IMR-90 (cell line): ENCODE results near the gene ARHGEF33. TPM values are rescaled to one million over a fixed set of nuclear protein-coding genes. Genes with fewer than 3 reads are reported as not detected.

ENCODE experiments used
- ATAC-seq: fragments of 200-7000 bp; cut with Tn5 transposase; 2 replicates; pipeline ENCODE4 v1.9.1; 2020; ENCODE audit warnings: low read depth, mild to moderate bottlenecking, moderate library complexity
- BruUV-seq: library from RNA; stranded (reverse); fragments of 400-500 nt; replicated peaks from 2 replicates; lab custom pipeline; 2021; lab: Mats Ljungman, UMichigan
- CTCF ChIA-PET: fragments of 300-600 bp; formaldehyde crosslinking; extraction: SDS; loops from one replicate; lab custom pipeline; 2021; ENCODE audit warnings: antibody characterized with exemption; lab: Yijun Ruan, JAX
- POLR2A ChIA-PET: fragments of 300-600 bp; sonication (Branson Sonifier 250); formaldehyde crosslinking; loops from one replicate; lab custom pipeline; 2022; ENCODE audit warnings: antibody characterized with exemption; ENCODE audit not compliant: unreplicated experiment; lab: Charles Lee
- DNase-seq: peaks from one replicate; pipeline ENCODE4 v3.0.0; 2013
- H2AFZ ChIP-seq: replicated peaks from 2 replicates; pipeline ENCODE3; 2013; ENCODE audit warnings: low read length, mild to moderate bottlenecking; ENCODE audit not compliant: poor library complexity
- H2AK5ac ChIP-seq: 2 replicates; pipeline ENCODE4 v1.6.1; 2013; ENCODE audit warnings: low read depth, low read length, inconsistent platforms
- H2AK9ac ChIP-seq: replicated peaks from 2 replicates; pipeline ENCODE3; 2013; ENCODE audit warnings: mild to moderate bottlenecking, low read depth, low read length, moderate library complexity; ENCODE audit not compliant: poor library complexity
- H2BK120ac ChIP-seq: 2 replicates; pipeline ENCODE4 v1.6.1; 2013; ENCODE audit warnings: low read depth, low read length, inconsistent platforms
- H2BK15ac ChIP-seq: 3 replicates; pipeline ENCODE4 v1.6.1; 2013; ENCODE audit warnings: low read depth, low read length, inconsistent platforms
- H2BK20ac ChIP-seq: 2 replicates; pipeline ENCODE4 v1.6.1; 2013; ENCODE audit warnings: low read depth, mild to moderate bottlenecking, inconsistent platforms, low read length, moderate library complexity
- H2BK5ac ChIP-seq: 2 replicates; pipeline ENCODE4 v1.6.1; 2013; ENCODE audit warnings: mild to moderate bottlenecking, low read depth, low read length, inconsistent platforms; ENCODE audit not compliant: poor library complexity, severe bottlenecking
- H3K14ac ChIP-seq: replicated peaks from 2 replicates; pipeline ENCODE4 v1.6.1; 2013; ENCODE audit warnings: low read depth, low read length, inconsistent platforms
- H3K18ac ChIP-seq: 2 replicates; pipeline ENCODE4 v1.6.1; 2013; ENCODE audit warnings: low read depth, low read length, control low read depth
- H3K23ac ChIP-seq: 2 replicates; pipeline ENCODE4 v1.6.1; 2013; ENCODE audit warnings: low read depth, low read length, inconsistent platforms
- H3K27ac ChIP-seq: 2 replicates; pipeline ENCODE4 v1.5.1; 2013; ENCODE audit warnings: mild to moderate bottlenecking, control low read depth, low read length; ENCODE audit not compliant: insufficient read depth
- H3K27me3 ChIP-seq: 2 replicates; pipeline ENCODE4 v1.6.1; 2013; ENCODE audit warnings: low read length; ENCODE audit not compliant: control insufficient read depth, insufficient read depth
- H3K36me3 ChIP-seq: 2 replicates; pipeline ENCODE4 v1.6.1; 2013; ENCODE audit warnings: low read length, mixed read lengths; ENCODE audit not compliant: control insufficient read depth, insufficient read depth
- H3K4ac ChIP-seq: 2 replicates; pipeline ENCODE4 v1.6.1; 2013; ENCODE audit warnings: low read depth, low read length, inconsistent platforms
- H3K4me1 ChIP-seq: 2 replicates; pipeline ENCODE4 v1.6.1; 2013; ENCODE audit warnings: low read length, mixed read lengths; ENCODE audit not compliant: control insufficient read depth, insufficient read depth
- H3K4me2 ChIP-seq: 2 replicates; pipeline ENCODE4 v1.6.1; 2013; ENCODE audit warnings: low read depth, mild to moderate bottlenecking, control low read depth, low read length, moderate library complexity
- H3K4me3 ChIP-seq: 2 replicates; pipeline ENCODE4 v1.5.1; 2013; ENCODE audit warnings: low read depth, mild to moderate bottlenecking, control low read depth, low read length, moderate library complexity; ENCODE audit not compliant: insufficient read depth
- H3K56ac ChIP-seq: 2 replicates; pipeline ENCODE4 v1.6.1; 2013; ENCODE audit warnings: low read length, inconsistent platforms; ENCODE audit not compliant: insufficient read depth; ENCODE audit errors: extremely low read depth
- H3K79me1 ChIP-seq, 2 experiments: 2 replicates each; pipeline ENCODE4 v1.6.1; 2013; ENCODE audit warnings: low read length in 2 of 2, inconsistent platforms in 1 of 2, low read depth in 1 of 2
- H3K9ac ChIP-seq: 2 replicates; pipeline ENCODE4 v1.6.1; 2013; ENCODE audit warnings: low read depth, low read length, control low read depth
- H3K9me1 ChIP-seq: 2 replicates; pipeline ENCODE4 v1.6.1; 2013; ENCODE audit warnings: low read length, inconsistent platforms; ENCODE audit not compliant: insufficient read depth
- H3K9me3 ChIP-seq: 2 replicates; pipeline ENCODE4 v1.6.1; 2013; ENCODE audit warnings: low read length; ENCODE audit not compliant: control insufficient read depth, insufficient read depth
- H4K20me1 ChIP-seq: 2 replicates; pipeline ENCODE4 v1.6.1; 2013; ENCODE audit warnings: low read length, inconsistent platforms; ENCODE audit not compliant: insufficient read depth
- H4K5ac ChIP-seq: 2 replicates; pipeline ENCODE4 v1.6.1; 2013; ENCODE audit warnings: mild to moderate bottlenecking, low read depth, low read length, control low read depth
- H4K8ac ChIP-seq, 2 experiments: 2 replicates each; pipeline ENCODE4 v1.6.1; 2013; ENCODE audit warnings: low read depth in 2 of 2, low read length in 2 of 2, control low read depth in 1 of 2, inconsistent platforms in 1 of 2
- H4K91ac ChIP-seq: 2 replicates; pipeline ENCODE4 v1.6.1; 2013; ENCODE audit warnings: low read depth, low read length, inconsistent platforms; ENCODE audit not compliant: insufficient read depth
- BHLHE40 ChIP-seq: fragments of 150-350 bp; IDR thresholded peaks from 2 replicates; pipeline ENCODE4 v1.6.1; 2016; ENCODE audit warnings: mild to moderate bottlenecking, low read depth, low read length
- CHD1 ChIP-seq: IDR thresholded peaks from 2 replicates; pipeline ENCODE4 v1.6.1; 2012; ENCODE audit warnings: low read depth, low read length, improper control_type of control experiment
- FOS ChIP-seq: fragments of 150-350 bp; IDR thresholded peaks from 2 replicates; pipeline ENCODE4 v1.6.1; 2016; ENCODE audit warnings: low read depth, low read length
- MAFK ChIP-seq: IDR thresholded peaks from 2 replicates; pipeline ENCODE4 v1.6.1; 2012; ENCODE audit warnings: low read depth, low read length, improper control_type of control experiment
- MAZ ChIP-seq: IDR thresholded peaks from 2 replicates; pipeline ENCODE4 v1.6.1; 2012; ENCODE audit warnings: low read depth, mild to moderate bottlenecking, low read length, improper control_type of control experiment, moderate library complexity, borderline replicate concordance
- MXI1 ChIP-seq: IDR thresholded peaks from 2 replicates; pipeline ENCODE4 v1.6.1; 2012; ENCODE audit warnings: low read depth, mild to moderate bottlenecking, low read length, moderate library complexity, borderline replicate concordance
- POLR2A ChIP-seq: IDR thresholded peaks from 2 replicates; pipeline ENCODE4 v1.6.1; 2012; ENCODE audit warnings: mild to moderate bottlenecking, low read depth, low read length
- RAD21 ChIP-seq: IDR thresholded peaks from 2 replicates; pipeline ENCODE4 v1.6.1; 2012; ENCODE audit warnings: low read length, improper control_type of control experiment
- RCOR1 ChIP-seq: IDR thresholded peaks from 2 replicates; pipeline ENCODE4 v1.6.1; 2012; ENCODE audit warnings: mild to moderate bottlenecking, low read length, improper control_type of control experiment; ENCODE audit not compliant: insufficient replicate concordance
- SMC3 ChIP-seq: fragments of 150-350 bp; IDR thresholded peaks from 2 replicates; pipeline ENCODE4 v1.6.1; 2016; ENCODE audit warnings: low read depth, mild to moderate bottlenecking, antibody characterized with exemption, low read length, moderate library complexity
- WGBS, 2 experiments: methylation state at CpG; one replicate each; pipeline versions ENCODE4 v1.1.5 to v1.1.7; 2013; ENCODE audit warnings: missing lambda C conversion rate in 2 of 2; ENCODE audit not compliant: insufficient read length in 1 of 2; ENCODE audit errors: extremely low coverage in 2 of 2; 5-methylcytosine and 5-hydroxymethylcytosine counted together
- dilution Hi-C: fragments of 300-500 bp; cut with HindIII; formaldehyde crosslinking; loops from one replicate; pipeline ENCODE4 v1.14.3; 2018; ENCODE audit warnings: low sequenced_read_pairs; ENCODE audit not compliant: unreplicated experiment
- in situ Hi-C: fragments of 300-500 bp; cut with MboI; formaldehyde crosslinking; loops from 3 replicates; pipeline ENCODE4 v1.14.3; 2019; ENCODE audit warnings: low sequenced_read_pairs, inconsistent platforms, mixed read lengths
- intact Hi-C: fragments of 100-400 bp; cut with micrococcal nuclease; formaldehyde crosslinking; loops from 2 replicates; pipeline ENCODE4 v1.10.0; 2022
- polyA plus RNA-seq, 3 experiments: library from polyadenylated mRNA; depleted of rRNA; stranded (reverse); fragments of >200 nt; gene quantifications; 2 replicates each; pipeline ENCODE4 v1.2.3, GENCODE V29; 2012; ENCODE audit warnings: low replicate concordance in 1 of 3
- total RNA-seq: library from RNA; depleted of rRNA; stranded (reverse); fragments of >200 nt; gene quantifications from 2 replicates; pipeline ENCODE4 v1.2.3, GENCODE V29; 2012
- TF ChIP-seq, protein P1 (sequence below): conservative IDR thresholded peaks from 2 replicates; pipeline ENCODE4 v1.5.1; 2012; ENCODE audit warnings: mild to moderate bottlenecking, low read depth, low read length, improper control_type of control experiment
- TF ChIP-seq, protein P2 (sequence below): fragments of 150-350 bp; IDR thresholded peaks from 2 replicates; pipeline ENCODE4 v1.6.1; 2016; ENCODE audit warnings: low read depth, mild to moderate bottlenecking, low read length, moderate library complexity, borderline replicate concordance
- TF ChIP-seq, protein P3 (sequence below): fragments of 150-350 bp; IDR thresholded peaks from 2 replicates; pipeline ENCODE4 v1.6.1; 2017; ENCODE audit warnings: mild to moderate bottlenecking, antibody characterized with exemption, low read length, low read depth

ARHGEF33 gene
- total and polyA plus RNA-seq, 2 of the 4 experiments (the other 2 are of a cell fraction): 0.18 to 0.21 TPM

DNA sequence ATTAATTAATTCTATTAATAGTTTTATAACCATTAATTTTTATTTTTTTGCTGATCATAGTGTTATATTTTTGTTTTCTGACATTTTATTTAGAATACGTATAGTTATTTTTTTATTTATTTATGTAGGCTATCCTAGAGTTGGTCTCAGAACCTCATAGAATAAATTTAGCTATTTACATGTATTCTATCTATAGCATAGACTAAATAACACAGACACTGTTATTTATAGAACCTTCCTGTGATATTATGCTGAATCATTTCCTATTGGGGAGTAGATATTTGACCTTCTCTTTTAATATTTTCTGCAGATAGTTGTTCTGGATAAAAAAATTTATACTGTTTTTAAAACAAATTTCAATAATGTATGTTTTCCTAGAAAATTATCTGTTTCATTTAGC lies 20.2 kb downstream of the ARHGEF33 start:
- no peak overlapping the region for H3K14ac ChIP-seq
- H3K27ac ChIP-seq: no peak overlapping the region
- no peak overlapping the region for H3K18ac ChIP-seq
- no peak overlapping the region for H4K8ac ChIP-seq
- no peaks in the 10 kb centered on the region for H3K9me1 ChIP-seq
- no peak overlapping the region for H2BK20ac ChIP-seq
- BruUV-seq: no TSS peak
- no peaks in the 10 kb centered on the region for H3K36me3 ChIP-seq
- H3K9me3 ChIP-seq: no peaks in the 10 kb centered on the region
- H3K4me2 ChIP-seq: no peak overlapping the region
- dilution Hi-C loops: no loop called here
- no peak overlapping the region for H2AK5ac ChIP-seq
- H4K5ac ChIP-seq: no peak overlapping the region
- no peaks in the 10 kb centered on the region for H3K79me1 ChIP-seq
- no peak overlapping the region for H2AFZ ChIP-seq
- no peaks in the 10 kb centered on the region for H3K27me3 ChIP-seq
- ChIA-PET CTCF (interaction anchor here (0.6 to 1.3 kb wide), 2 partner anchors 38 to 258 kb away, joined by 3 to 4 read pairs; no protein-coding TSS in a partner anchor), POLR2A (no interaction called here)
- H2BK5ac ChIP-seq: no peak overlapping the region
- in situ Hi-C loops: no loop called here
- no peak for ATAC-seq
- intact Hi-C loops: no loop called here
- TF ChIP-seq BHLHE40: no peak
- TF ChIP-seq SMC3: no peak
- no peak for TF ChIP-seq MXI1
- TF ChIP-seq FOS: no peak
- TF ChIP-seq MAFK: no peak
- TF ChIP-seq, protein P1, sequence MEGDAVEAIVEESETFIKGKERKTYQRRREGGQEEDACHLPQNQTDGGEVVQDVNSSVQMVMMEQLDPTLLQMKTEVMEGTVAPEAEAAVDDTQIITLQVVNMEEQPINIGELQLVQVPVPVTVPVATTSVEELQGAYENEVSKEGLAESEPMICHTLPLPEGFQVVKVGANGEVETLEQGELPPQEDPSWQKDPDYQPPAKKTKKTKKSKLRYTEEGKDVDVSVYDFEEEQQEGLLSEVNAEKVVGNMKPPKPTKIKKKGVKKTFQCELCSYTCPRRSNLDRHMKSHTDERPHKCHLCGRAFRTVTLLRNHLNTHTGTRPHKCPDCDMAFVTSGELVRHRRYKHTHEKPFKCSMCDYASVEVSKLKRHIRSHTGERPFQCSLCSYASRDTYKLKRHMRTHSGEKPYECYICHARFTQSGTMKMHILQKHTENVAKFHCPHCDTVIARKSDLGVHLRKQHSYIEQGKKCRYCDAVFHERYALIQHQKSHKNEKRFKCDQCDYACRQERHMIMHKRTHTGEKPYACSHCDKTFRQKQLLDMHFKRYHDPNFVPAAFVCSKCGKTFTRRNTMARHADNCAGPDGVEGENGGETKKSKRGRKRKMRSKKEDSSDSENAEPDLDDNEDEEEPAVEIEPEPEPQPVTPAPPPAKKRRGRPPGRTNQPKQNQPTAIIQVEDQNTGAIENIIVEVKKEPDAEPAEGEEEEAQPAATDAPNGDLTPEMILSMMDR: no peak
- no peak for TF ChIP-seq CHD1
- TF ChIP-seq RAD21: no peak
- TF ChIP-seq, protein P2, sequence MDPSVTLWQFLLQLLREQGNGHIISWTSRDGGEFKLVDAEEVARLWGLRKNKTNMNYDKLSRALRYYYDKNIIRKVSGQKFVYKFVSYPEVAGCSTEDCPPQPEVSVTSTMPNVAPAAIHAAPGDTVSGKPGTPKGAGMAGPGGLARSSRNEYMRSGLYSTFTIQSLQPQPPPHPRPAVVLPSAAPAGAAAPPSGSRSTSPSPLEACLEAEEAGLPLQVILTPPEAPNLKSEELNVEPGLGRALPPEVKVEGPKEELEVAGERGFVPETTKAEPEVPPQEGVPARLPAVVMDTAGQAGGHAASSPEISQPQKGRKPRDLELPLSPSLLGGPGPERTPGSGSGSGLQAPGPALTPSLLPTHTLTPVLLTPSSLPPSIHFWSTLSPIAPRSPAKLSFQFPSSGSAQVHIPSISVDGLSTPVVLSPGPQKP: no peak
- no peak for TF ChIP-seq RCOR1
- no peak for TF ChIP-seq MAZ
- TF ChIP-seq POLR2A: no peak
- TF ChIP-seq, protein P3, sequence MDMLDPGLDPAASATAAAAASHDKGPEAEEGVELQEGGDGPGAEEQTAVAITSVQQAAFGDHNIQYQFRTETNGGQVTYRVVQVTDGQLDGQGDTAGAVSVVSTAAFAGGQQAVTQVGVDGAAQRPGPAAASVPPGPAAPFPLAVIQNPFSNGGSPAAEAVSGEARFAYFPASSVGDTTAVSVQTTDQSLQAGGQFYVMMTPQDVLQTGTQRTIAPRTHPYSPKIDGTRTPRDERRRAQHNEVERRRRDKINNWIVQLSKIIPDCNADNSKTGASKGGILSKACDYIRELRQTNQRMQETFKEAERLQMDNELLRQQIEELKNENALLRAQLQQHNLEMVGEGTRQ: no peak
- H2BK120ac ChIP-seq: no peak overlapping the region
- no peak overlapping the region for H2BK15ac ChIP-seq
- no peak overlapping the region for H3K23ac ChIP-seq
- H4K91ac ChIP-seq: no peak overlapping the region
- DNase-seq: no peak
- H3K4me3 ChIP-seq: no peak overlapping the region
- H3K9ac ChIP-seq: no peak overlapping the region
- H3K56ac ChIP-seq: no peak overlapping the region
- no peaks in the 10 kb centered on the region for H4K20me1 ChIP-seq
- WGBS, 2 experiments: no CpG with 5 or more reads among the region's 1 CpG
- H3K4me1 ChIP-seq: no peaks in the 10 kb centered on the region
- no peak overlapping the region for H2AK9ac ChIP-seq
- H3K4ac ChIP-seq: no peak overlapping the region
